ENCODE data around the gene KAZN.

Gene KAZN

DNA sequence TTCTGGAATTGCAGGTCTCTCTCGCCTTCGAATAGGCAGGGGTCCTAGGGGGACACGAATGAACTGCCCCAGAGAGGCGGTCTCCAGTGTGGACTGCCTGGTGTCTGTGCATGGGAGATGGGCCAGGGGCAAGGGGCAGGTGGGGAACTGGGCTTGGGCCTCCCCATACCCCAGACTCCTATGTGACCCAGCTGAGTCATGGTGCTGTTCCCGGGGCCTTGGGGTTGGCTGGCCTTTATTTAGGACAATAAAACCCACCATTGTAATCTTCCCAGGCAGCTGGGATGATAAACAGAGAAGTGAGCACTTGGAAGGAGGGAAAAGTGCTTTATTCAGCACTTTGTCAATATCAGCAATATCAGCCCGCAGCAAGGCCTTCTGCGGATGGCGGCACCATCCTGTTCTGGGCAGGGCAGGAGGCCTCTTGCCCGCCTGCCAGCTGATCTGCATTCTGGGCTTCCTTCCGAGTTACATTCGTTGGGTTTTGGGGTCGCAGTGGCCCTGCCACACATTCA lies 346.0 kb downstream of the KAZN start:
- FAIRE-seq, result no peak
- TF ChIP-seq, protein P1, sequence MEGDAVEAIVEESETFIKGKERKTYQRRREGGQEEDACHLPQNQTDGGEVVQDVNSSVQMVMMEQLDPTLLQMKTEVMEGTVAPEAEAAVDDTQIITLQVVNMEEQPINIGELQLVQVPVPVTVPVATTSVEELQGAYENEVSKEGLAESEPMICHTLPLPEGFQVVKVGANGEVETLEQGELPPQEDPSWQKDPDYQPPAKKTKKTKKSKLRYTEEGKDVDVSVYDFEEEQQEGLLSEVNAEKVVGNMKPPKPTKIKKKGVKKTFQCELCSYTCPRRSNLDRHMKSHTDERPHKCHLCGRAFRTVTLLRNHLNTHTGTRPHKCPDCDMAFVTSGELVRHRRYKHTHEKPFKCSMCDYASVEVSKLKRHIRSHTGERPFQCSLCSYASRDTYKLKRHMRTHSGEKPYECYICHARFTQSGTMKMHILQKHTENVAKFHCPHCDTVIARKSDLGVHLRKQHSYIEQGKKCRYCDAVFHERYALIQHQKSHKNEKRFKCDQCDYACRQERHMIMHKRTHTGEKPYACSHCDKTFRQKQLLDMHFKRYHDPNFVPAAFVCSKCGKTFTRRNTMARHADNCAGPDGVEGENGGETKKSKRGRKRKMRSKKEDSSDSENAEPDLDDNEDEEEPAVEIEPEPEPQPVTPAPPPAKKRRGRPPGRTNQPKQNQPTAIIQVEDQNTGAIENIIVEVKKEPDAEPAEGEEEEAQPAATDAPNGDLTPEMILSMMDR (IDR thresholded peaks at IDR 0.05; ENCODE audit: insufficient read depth, missing control alignments), result no peak
- no peak for DNase-seq (ENCODE audit: insufficient read length, low spot score)

DNA sequence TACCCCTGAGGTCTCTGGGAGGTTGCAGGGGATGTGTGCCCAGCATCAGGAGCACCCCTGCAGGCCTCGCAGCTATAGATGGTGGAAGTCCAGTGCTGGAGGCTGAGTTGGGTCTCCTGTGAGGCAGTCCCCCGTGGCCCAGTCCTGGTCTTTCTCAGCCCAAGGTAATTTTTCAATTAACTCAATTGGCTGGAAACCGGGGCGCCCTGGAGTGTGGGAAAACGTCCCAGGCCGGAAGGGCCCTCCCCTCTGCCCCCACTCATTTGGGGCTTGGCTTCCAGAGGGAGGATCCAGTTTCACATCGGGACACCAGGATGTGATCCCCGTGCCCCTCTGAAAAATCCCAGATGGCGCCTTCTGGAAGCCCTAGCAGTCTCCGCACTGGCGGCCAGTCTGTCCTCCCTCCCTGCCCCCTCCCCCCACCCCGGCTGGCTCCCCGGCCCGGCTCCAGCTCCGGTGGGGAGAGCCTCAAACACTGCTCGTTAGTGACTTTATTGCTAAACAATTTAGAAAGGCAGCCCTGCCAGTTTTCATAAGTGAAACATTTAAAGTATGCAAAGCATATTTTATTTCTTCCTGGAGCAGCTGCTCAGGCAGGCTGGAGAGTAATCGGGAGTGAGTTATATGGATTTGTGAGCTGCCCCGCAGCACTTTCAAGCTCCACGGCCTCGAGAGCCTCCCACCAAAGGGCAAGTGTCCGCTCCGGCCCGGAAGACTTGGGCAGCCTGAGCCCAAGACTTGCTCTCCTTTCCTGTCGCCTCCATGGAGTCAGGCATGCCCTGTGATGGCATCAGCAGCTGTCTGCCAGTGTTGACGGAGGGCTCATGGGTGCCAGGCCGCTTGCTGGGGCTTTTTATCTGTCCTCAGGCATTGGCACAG lies 346.9 kb downstream of the KAZN start:
- TF ChIP-seq, protein P1 (IDR thresholded peaks at IDR 0.05; ENCODE audit: insufficient read depth, missing control alignments), result no peak
- DNase-seq (ENCODE audit: insufficient read length, low spot score) (no peak), FAIRE-seq (no peak)

DNA sequence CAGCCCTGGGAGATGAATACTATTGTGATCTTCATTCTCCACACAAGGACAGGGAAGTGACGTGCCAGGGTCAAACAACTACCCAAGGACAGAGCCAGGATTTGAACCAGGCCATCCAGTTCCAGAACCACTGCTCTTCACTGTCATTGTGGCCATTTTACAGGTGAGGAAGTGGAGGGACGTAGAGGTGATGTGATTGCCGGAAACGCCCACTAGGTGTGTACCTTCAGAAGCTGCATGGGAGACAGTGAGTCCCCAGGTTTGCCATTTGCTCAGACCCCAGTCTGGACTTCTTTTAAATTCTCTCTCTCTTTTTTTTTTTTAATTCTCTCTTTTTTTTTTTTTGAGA lies 347.5 kb downstream of the KAZN start:
- DNase-seq (ENCODE audit: insufficient read length, low spot score) (no peak), FAIRE-seq (no peak)
- TF ChIP-seq, protein P1 (IDR thresholded peaks at IDR 0.05; ENCODE audit: insufficient read depth, missing control alignments), result no peak

DNA sequence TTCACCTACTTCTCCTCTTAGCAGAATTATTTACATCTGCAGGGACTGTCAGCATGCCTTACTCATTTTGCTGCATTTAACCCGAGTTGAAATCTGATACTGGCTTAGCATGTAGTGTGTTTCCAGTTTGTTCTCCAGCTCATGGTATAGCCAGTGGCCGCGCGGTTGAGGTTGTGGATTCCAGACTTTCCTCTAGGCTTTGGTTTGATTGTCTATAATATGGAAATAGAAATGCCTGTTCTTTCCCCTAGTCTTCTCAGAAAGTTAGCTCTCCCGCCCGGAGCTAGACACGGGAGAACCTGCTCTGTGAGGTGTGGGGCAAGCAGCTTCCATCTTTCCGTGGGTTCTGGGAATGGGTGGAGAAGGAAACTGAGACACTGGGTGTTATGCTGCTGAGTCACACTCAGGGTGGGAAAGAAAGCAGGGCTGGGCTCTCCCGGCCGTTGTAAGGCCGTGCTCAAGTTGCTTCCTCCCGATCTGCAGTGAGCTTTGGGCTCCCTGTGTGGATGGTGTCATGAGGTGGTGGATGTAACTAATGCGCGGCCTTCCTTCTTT lies 348.3 kb downstream of the KAZN start:
- TF ChIP-seq, protein P1 (IDR thresholded peaks at IDR 0.05; ENCODE audit: insufficient read depth, missing control alignments), result no peak
- DNase-seq (ENCODE audit: insufficient read length, low spot score) (no peak), FAIRE-seq (no peak)

DNA sequence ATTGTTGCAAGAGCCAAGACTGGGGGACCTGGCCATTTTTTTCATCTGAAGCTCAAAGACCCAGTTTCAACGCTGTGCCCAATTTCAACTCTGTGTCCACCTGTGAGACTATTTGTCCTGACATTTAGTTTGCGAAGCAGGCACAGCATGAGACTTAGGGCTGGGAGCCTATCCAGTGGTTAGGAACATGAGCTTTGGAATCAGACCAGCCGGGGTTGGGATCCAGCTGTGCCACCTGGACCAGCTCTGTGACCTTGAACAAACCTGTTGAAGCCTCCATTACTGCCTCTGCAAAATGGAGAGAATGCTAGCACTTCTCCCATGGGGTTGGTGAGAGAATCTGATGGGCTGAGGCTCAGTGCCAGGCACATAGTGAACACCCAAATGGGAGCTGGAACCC lies 348.9 kb downstream of the KAZN start:
- TF ChIP-seq, protein P1 (IDR thresholded peaks at IDR 0.05; ENCODE audit: insufficient read depth, missing control alignments), result no peak
- FAIRE-seq (no peak), DNase-seq (ENCODE audit: insufficient read length, low spot score) (no peak)

DNA sequence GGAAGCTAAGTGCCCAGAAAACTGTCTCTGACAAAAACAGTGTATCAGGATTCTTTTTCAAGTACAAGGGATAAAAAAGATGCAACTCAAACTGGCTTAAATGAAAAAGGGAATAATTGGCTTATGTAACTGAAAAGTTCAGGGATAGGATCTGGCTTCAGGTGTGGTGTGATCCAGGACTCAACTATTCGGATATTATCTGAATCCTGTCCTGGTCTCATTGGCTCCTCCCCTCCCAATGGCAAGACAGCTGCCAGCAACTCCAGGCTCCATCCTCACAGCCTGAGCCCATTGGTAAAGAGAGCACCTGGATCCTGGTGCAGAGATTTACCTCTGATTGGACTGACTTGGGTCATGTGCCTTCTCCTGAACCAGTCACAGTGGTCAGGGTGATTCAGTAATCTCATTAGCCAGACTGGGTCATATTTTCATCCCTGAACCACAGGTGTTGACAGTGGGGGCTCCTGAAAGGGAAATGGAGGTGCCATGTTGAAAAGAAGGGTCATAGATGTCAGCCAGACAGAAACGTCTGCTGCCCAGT lies 349.7 kb downstream of the KAZN start:
- no peak for DNase-seq (ENCODE audit: insufficient read length, low spot score)
- FAIRE-seq, result no peak
- TF ChIP-seq, protein P1 (IDR thresholded peaks at IDR 0.05; ENCODE audit: insufficient read depth, missing control alignments), result no peak
